Activated B cell treated with CpG ODN at 0.5 μM for 24 hours (primary cell): ENCODE results near the gene SCAMP1. TPM values are rescaled to one million over a fixed set of nuclear protein-coding genes. Genes with fewer than 3 reads are reported as not detected.

Experiments
- ATAC-seq: fragments of 200-7000 bp; cut with Tn5 transposase; one replicate; pipeline ENCODE4 v1.10.0; 2021; ENCODE audit warnings: low read depth, mild to moderate bottlenecking, moderate library complexity
- CTCF ChIA-PET: fragments of 350-600 bp; sonication (Branson Sonifier 250); formaldehyde crosslinking; loops from one replicate; lab custom pipeline; 2021; ENCODE audit warnings: antibody characterized with exemption; lab: Charles Lee
- POLR2A ChIA-PET: fragments of 350-600 bp; sonication (Branson Sonifier 250); formaldehyde crosslinking; loops from one replicate; lab custom pipeline; 2021; ENCODE audit warnings: antibody characterized with exemption; lab: Charles Lee
- DNase-seq: peaks from one replicate; pipeline ENCODE4 v3.0.0; 2022
- H3K27ac Mint-ChIP-seq: one replicate; pipeline ENCODE4 v1.8.0; 2020; ENCODE audit warnings: mixed read lengths
- H3K27me3 Mint-ChIP-seq: one replicate; pipeline ENCODE4 v1.8.0; 2021; ENCODE audit warnings: mixed read lengths
- H3K36me3 Mint-ChIP-seq: one replicate; pipeline ENCODE4 v1.8.0; 2021; ENCODE audit warnings: low read depth, mixed read lengths
- H3K4me1 Mint-ChIP-seq: one replicate; pipeline ENCODE4 v1.8.0; 2021; ENCODE audit warnings: mixed read lengths
- H3K4me3 Mint-ChIP-seq: one replicate; pipeline ENCODE4 v1.8.0; 2020; ENCODE audit warnings: mild to moderate bottlenecking, mixed read lengths
- H3K9me3 Mint-ChIP-seq: one replicate; pipeline ENCODE4 v1.8.0; 2020; ENCODE audit warnings: mixed read lengths
- intact Hi-C: fragments of 100-400 bp; cut with micrococcal nuclease; formaldehyde crosslinking; loops from one replicate; pipeline ENCODE4 v1.15.1; 2024
- total RNA-seq: library from RNA; stranded (reverse); gene quantifications from 2 replicates; pipeline ENCODE4 v1.2.3, GENCODE V29; 2022
- TF ChIP-seq, protein P1 (sequence below): fragments of 200-600 bp; IDR thresholded peaks from one replicate; pipeline ENCODE4 v1.8.0; 2022; ENCODE audit warnings: antibody characterized with exemption, mild to moderate bottlenecking

Gene SCAMP1
- total RNA-seq, 1 donor from 2014 or later: 9.6 TPM

DNA sequence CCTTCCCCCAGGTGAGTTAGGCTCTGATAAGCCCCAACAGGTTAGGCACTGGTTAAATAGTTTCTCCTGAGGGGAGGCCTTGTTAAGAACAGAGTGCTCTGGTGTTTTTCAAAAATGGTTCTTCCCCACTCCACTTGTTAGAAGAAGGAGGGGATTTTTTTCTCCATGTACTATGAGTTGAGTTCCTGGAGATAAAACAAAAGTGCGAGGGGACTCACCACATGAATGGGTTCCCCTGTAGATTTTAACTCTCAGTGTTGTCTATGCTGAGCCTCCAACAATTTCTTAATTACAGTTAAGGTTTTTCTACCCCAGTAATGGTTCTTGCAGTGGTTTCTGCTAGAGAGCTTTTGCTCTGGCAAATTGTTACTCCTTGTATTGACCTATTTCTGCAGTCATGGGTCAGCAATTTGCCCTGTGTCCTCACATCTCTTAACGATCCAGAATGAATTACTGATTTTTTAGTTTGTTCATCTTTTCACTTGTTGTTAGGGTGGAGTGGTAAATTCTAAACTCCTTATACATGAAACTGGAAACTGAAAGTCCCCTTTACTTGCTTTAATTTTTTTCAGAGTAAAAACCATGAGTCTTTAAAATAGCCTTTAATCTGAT, 44.4 kb downstream of the SCAMP1 start:
- POLR2A ChIA-PET: no interaction called here
- CTCF ChIA-PET: no interaction called here
- H3K9me3 Mint-ChIP-seq: no peaks in the 10 kb centered on the region
- intact Hi-C loops: no loop called here
- H3K36me3 Mint-ChIP-seq: peaks cover 17% of the 10 kb centered on the region
- no peak overlapping the region for H3K27ac Mint-ChIP-seq
- ATAC-seq (no peak), DNase-seq (no peak)
- no peaks in the 10 kb centered on the region for H3K27me3 Mint-ChIP-seq
- H3K4me3 Mint-ChIP-seq: no peak overlapping the region
- H3K4me1 Mint-ChIP-seq: peaks cover 36% of the 10 kb centered on the region
- TF ChIP-seq, protein P1, sequence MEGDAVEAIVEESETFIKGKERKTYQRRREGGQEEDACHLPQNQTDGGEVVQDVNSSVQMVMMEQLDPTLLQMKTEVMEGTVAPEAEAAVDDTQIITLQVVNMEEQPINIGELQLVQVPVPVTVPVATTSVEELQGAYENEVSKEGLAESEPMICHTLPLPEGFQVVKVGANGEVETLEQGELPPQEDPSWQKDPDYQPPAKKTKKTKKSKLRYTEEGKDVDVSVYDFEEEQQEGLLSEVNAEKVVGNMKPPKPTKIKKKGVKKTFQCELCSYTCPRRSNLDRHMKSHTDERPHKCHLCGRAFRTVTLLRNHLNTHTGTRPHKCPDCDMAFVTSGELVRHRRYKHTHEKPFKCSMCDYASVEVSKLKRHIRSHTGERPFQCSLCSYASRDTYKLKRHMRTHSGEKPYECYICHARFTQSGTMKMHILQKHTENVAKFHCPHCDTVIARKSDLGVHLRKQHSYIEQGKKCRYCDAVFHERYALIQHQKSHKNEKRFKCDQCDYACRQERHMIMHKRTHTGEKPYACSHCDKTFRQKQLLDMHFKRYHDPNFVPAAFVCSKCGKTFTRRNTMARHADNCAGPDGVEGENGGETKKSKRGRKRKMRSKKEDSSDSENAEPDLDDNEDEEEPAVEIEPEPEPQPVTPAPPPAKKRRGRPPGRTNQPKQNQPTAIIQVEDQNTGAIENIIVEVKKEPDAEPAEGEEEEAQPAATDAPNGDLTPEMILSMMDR: no peak

DNA sequence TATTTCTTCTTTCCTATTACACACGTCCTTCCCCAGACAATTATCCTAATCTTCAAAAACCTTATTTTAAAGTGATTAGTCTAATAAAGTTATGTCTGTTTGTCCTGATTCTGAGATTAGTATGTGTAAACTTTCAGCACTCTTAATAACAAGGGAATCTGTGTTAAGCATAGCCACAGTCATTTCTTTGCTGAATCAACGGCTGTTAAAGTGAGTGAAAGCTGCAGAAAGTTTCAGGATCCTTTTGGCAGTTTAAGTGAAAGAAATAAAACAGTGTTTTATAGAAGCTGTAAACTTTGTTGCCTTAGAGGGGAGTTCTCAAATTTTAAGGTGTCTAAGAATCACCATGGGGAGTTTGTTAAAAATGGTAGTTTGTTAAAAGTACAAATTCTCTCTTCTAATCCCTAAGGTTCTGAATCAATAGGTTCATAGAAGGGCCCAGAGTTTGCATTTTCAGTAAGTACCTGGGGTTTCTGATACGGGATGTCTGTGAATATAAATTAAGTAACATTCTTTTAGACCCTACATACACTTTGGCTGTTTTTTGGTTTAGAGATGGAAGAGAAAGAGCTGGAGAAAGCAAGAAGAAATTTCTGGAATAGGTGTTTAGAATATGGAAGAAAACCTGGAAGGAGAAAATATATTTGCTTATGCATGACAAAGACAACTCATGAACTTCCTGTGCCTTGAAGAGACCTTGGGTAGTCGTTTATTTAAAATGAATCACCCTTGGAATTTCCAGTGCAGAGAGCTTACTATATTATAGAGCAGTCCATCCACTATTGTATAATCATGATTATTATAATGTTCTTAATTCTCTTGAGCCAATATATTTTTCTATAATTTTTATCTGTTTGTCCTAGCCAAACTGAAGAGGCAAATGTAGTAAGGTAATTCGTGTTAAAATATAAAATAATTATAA, 45.7 kb downstream of the SCAMP1 start:
- CTCF ChIA-PET: no interaction called here
- H3K27me3 Mint-ChIP-seq: no peaks in the 10 kb centered on the region
- H3K36me3 Mint-ChIP-seq: peaks cover 25% of the 10 kb centered on the region
- intact Hi-C loops: no loop called here
- TF ChIP-seq, protein P1: no peak
- POLR2A ChIA-PET: no interaction called here
- H3K27ac Mint-ChIP-seq: no peak overlapping the region
- DNase-seq: no peak
- ATAC-seq: no peak
- peaks cover 6% of the 10 kb centered on the region for H3K9me3 Mint-ChIP-seq
- H3K4me3 Mint-ChIP-seq: no peak overlapping the region
- peaks cover 36% of the 10 kb centered on the region for H3K4me1 Mint-ChIP-seq

DNA sequence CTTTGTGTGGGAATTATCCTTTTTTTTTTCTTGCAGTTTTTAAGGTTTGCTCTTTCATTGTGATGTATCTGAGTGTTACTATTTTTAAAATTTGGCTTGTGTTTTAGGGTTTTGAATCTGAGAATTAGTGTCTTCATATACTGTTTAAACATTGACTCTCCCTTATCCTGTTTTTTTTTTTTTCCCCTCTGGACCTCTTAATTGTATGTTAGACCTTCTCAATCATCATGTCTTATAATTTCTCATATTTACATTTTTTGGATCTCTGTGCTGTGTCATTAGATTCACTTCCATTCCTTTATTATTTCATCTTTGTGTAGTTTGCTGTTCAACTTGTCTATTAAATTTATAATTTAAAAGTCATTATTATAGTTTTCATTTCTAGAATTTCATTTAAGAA, 47.0 kb downstream of the SCAMP1 start:
- ATAC-seq: no peak
- peaks cover 26% of the 10 kb centered on the region for H3K36me3 Mint-ChIP-seq
- ChIA-PET POLR2A (interaction anchor here (0.7 kb wide), 1 partner anchor 10 kb away, joined by 3 read pairs; no protein-coding TSS in a partner anchor), CTCF (no interaction called here)
- TF ChIP-seq, protein P1: no peak
- H3K27me3 Mint-ChIP-seq: no peaks in the 10 kb centered on the region
- peaks cover 6% of the 10 kb centered on the region for H3K9me3 Mint-ChIP-seq
- no peak overlapping the region for H3K4me3 Mint-ChIP-seq
- H3K4me1 Mint-ChIP-seq: peaks cover 38% of the 10 kb centered on the region
- intact Hi-C loops: no loop called here
- no peak overlapping the region for H3K27ac Mint-ChIP-seq
- no peak for DNase-seq

DNA sequence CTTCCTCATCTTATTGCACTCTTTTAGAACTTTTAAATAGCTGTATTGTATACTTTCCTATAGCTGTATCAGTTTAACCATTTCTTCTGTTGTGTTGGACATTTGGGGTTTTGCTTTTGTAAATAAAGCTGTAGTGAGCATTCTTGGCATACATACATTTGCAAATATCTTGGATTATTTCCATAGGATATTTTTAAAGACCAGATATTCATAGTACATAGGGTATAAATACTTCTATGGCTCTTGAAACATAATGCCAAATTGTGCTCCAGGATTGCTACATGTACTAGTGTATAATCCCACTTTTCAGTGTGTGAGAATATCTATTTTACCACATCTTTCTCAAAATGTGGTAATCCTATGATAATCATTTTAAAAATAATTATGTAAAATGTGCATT, 51.2 kb downstream of the SCAMP1 start:
- TF ChIP-seq, protein P1: no peak
- no peaks in the 10 kb centered on the region for H3K27me3 Mint-ChIP-seq
- H3K4me1 Mint-ChIP-seq: peaks cover 18% of the 10 kb centered on the region
- DNase-seq (no peak), ATAC-seq (no peak)
- intact Hi-C loops: no loop called here
- H3K27ac Mint-ChIP-seq: no peak overlapping the region
- H3K4me3 Mint-ChIP-seq: no peak overlapping the region
- H3K9me3 Mint-ChIP-seq: peaks cover 6% of the 10 kb centered on the region
- CTCF ChIA-PET: no interaction called here
- POLR2A ChIA-PET: no interaction called here
- H3K36me3 Mint-ChIP-seq: peaks cover 40% of the 10 kb centered on the region

DNA sequence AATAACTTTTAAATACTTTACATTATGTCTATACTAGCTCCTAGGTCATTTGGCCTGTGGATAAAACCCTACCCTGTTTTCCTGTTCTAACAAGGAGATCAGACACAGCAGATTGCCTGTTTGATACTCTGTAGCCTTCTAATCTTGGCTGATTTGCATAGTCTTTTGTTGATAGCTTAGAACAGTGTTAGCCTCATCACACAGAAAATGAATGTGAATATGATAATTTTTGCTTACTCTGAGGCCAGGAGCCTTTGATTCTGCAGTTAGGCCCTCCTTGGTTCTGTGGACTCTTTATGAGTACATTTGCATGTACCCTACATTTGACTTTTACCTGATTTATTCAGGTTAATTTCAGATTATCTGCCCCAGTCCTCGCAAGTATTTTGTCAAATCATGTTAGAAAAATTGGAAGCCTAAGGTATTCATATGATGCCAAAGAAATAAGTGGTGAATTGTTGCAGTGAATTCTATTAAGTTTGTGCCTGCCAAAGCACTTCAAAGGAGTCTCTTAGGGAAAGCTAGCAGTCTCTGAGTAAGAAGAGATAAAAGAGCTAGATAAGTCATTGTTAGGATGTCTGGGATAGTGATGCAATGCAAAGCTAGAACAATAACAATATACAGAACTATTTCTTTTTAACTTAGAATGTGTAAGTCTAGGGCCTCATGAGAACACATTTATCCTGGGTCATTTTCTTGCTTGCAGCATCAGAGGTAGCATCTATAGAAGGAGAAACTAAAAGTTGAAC, 56.4 kb downstream of the SCAMP1 start:
- no peak for DNase-seq
- intact Hi-C loops: no loop called here
- ChIA-PET POLR2A (interaction anchor here (0.6 kb wide), 3 partner anchors 9 to 489 kb away, joined by 3 to 14 read pairs (median 3); no protein-coding TSS in a partner anchor), CTCF (no interaction called here)
- no peaks in the 10 kb centered on the region for H3K9me3 Mint-ChIP-seq
- TF ChIP-seq, protein P1: no peak
- H3K27me3 Mint-ChIP-seq: no peaks in the 10 kb centered on the region
- H3K27ac Mint-ChIP-seq: no peak overlapping the region
- ATAC-seq: no peak
- no peaks in the 10 kb centered on the region for H3K4me1 Mint-ChIP-seq
- H3K36me3 Mint-ChIP-seq: peaks cover 55% of the 10 kb centered on the region
- no peak overlapping the region for H3K4me3 Mint-ChIP-seq
